DOHH2 (cell line): ENCODE data around the gene KHNYN.
A peak's percentile ranks its signal among the peaks of the same experiment; 100 is the strongest.

Experiments
- H3F3A ChIP-seq: fragments of 200-600 bp; sonication (generic), shearing (Covaris generic); 2 replicates; pipeline ENCODE4 v1.6.0; 2016; ENCODE audit warnings: antibody characterized with exemption, mild to moderate bottlenecking; ENCODE audit not compliant: control insufficient read depth, insufficient read depth
- H3K27ac ChIP-seq: fragments of 200-600 bp; sonication (generic); 2 replicates; pipeline ENCODE4 v1.5.1; 2014; ENCODE audit warnings: low read depth, mild to moderate bottlenecking, low read length, moderate library complexity
- H3K27me3 ChIP-seq: fragments of 200-600 bp; sonication (generic); 2 replicates; pipeline ENCODE4 v1.6.1; 2014; ENCODE audit warnings: mild to moderate bottlenecking, low read length, mixed read lengths; ENCODE audit not compliant: control insufficient read depth
- H3K36me3 ChIP-seq: fragments of 200-600 bp; sonication (generic); 2 replicates; pipeline ENCODE4 v1.6.1; 2014; ENCODE audit warnings: mild to moderate bottlenecking, low read length, moderate library complexity, mixed read lengths; ENCODE audit not compliant: control insufficient read depth
- H3K4me1 ChIP-seq: fragments of 200-600 bp; sonication (generic); 2 replicates; pipeline ENCODE4 v1.6.1; 2014; ENCODE audit warnings: mild to moderate bottlenecking, low read length, mixed read lengths; ENCODE audit not compliant: control insufficient read depth
- H3K4me2 ChIP-seq: fragments of 200-600 bp; sonication (generic); 2 replicates; pipeline ENCODE4 v1.6.0; 2014; ENCODE audit warnings: mild to moderate bottlenecking, low read length, moderate library complexity
- H3K4me3 ChIP-seq: fragments of 200-600 bp; sonication (generic); 2 replicates; pipeline ENCODE4 v1.5.1; 2014; ENCODE audit warnings: mild to moderate bottlenecking, low read length, mixed read lengths
- H3K79me2 ChIP-seq: fragments of 200-600 bp; sonication (generic); 2 replicates; pipeline ENCODE4 v1.6.1; 2014; ENCODE audit warnings: mild to moderate bottlenecking, low read length, mixed read lengths; ENCODE audit not compliant: control insufficient read depth
- H3K9me2 ChIP-seq: fragments of 200-600 bp; sonication (generic); replicated peaks from 2 replicates; pipeline ENCODE4 v1.6.1; 2014; ENCODE audit warnings: mild to moderate bottlenecking, low read length, mixed read lengths; ENCODE audit not compliant: control insufficient read depth
- H3K9me3 ChIP-seq: fragments of 200-600 bp; sonication (generic); 2 replicates; pipeline ENCODE4 v1.6.1; 2014; ENCODE audit warnings: antibody characterized with exemption, low read length, mixed read lengths; ENCODE audit not compliant: control insufficient read depth, insufficient read depth
- H4K20me1 ChIP-seq: fragments of 200-600 bp; sonication (generic); 2 replicates; pipeline ENCODE4 v1.6.0; 2014; ENCODE audit warnings: low read depth, mild to moderate bottlenecking, antibody characterized with exemption, low read length, moderate library complexity; ENCODE audit not compliant: control insufficient read depth, insufficient read depth
- EZH2phosphoT487 ChIP-seq: fragments of 200-600 bp; sonication (generic); IDR thresholded peaks from 2 replicates; pipeline ENCODE4 v1.6.1; 2017; ENCODE audit warnings: borderline replicate concordance, mild to moderate bottlenecking, antibody characterized with exemption, low read length, moderate library complexity, mixed read lengths
- TF ChIP-seq, protein P1 (sequence below): fragments of 200-600 bp; sonication (generic); IDR thresholded peaks from one replicate; pipeline ENCODE4 v1.5.1; 2014; ENCODE audit warnings: antibody characterized with exemption, mild to moderate bottlenecking, low read depth, low read length; ENCODE audit not compliant: poor library complexity, severe bottlenecking

The KHNYN gene

DNA sequence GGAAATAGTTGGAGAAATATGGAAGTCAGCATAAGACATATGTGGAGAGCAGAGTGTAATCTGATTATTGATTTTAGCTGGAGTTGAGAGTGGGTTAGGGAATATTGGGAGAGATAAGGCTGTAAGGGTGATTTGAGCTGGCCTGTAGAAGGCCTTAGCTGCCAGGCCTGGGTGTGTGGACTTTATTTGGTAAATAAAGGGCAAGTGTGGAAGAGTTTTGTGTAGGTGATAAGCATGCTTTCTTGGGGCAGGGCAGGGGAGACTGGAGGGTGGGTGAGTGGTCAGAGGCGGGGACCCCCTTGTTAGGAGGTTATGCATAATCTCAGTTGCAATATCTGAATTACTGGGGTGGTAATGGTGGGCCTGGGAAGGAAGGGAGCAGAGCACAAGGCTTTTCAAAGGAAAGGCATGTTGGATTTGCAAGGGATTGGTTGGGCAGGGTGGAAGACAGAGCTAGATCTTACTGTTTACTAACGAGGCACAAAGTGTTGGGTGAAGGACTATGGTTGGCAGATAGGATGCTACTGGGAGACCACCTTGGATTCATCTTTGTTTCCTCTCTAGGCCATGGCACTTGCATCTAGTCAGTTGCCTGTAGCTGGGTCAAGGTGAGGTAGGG, 5.5 kb downstream of the KHNYN start:
- H3K36me3 ChIP-seq = peaks cover 78% of the 10 kb centered on the region
- no peak overlapping the region for H3K27ac ChIP-seq
- peaks cover 43% of the 10 kb centered on the region for H3K4me1 ChIP-seq

DNA sequence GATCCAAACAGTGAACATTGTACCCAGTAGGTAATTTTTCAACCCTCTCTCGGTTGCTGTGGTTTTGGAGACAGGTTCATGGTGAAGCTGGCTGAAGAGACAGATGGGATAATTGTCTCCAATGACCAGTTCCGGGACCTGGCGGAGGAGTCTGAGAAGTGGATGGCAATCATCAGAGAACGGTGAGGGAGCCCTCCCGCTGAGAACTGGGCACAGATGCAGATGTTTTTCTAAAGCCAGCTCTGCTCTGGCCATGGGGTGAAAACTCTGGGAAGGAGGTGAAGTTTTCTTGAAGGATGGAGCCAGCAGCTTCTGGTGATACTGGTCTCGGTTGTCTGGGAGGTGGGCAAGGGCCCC, 6.2 kb downstream of the KHNYN start:
- 0 out of 2 replicates have a peak overlapping the region, but pooled peaks have one; percentile 53 for H3K4me3 ChIP-seq
- no peak for TF ChIP-seq EZH2phosphoT487
- TF ChIP-seq, protein P1, sequence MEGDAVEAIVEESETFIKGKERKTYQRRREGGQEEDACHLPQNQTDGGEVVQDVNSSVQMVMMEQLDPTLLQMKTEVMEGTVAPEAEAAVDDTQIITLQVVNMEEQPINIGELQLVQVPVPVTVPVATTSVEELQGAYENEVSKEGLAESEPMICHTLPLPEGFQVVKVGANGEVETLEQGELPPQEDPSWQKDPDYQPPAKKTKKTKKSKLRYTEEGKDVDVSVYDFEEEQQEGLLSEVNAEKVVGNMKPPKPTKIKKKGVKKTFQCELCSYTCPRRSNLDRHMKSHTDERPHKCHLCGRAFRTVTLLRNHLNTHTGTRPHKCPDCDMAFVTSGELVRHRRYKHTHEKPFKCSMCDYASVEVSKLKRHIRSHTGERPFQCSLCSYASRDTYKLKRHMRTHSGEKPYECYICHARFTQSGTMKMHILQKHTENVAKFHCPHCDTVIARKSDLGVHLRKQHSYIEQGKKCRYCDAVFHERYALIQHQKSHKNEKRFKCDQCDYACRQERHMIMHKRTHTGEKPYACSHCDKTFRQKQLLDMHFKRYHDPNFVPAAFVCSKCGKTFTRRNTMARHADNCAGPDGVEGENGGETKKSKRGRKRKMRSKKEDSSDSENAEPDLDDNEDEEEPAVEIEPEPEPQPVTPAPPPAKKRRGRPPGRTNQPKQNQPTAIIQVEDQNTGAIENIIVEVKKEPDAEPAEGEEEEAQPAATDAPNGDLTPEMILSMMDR = no peak
- peaks cover 3% of the 10 kb centered on the region; the same call in 1 of the 2 replicates for H3F3A ChIP-seq
- peak overlapping the region; percentile 72 for H3K27ac ChIP-seq
- peaks cover 6% of the 10 kb centered on the region; the same call in 1 of the 2 replicates for H4K20me1 ChIP-seq
- peaks cover 84% of the 10 kb centered on the region for H3K36me3 ChIP-seq
- H3K4me1 ChIP-seq = peaks cover 43% of the 10 kb centered on the region
- no peaks in the 10 kb centered on the region for H3K9me3 ChIP-seq
- H3K27me3 ChIP-seq = no peaks in the 10 kb centered on the region
- H3K79me2 ChIP-seq = peaks cover 30% of the 10 kb centered on the region
- peak overlapping the region; percentile 70 for H3K4me2 ChIP-seq
- H3K9me2 ChIP-seq = no peaks in the 10 kb centered on the region

More for the DNA sequence above, 5.5 kb downstream of the KHNYN start:
- peaks cover 30% of the 10 kb centered on the region for H3K79me2 ChIP-seq
- H3K4me2 ChIP-seq = no peak overlapping the region
- H3K9me2 ChIP-seq = no peaks in the 10 kb centered on the region
- peaks cover 3% of the 10 kb centered on the region; the same call in 1 of the 2 replicates for H3F3A ChIP-seq
- no peaks in the 10 kb centered on the region for H3K27me3 ChIP-seq
- TF ChIP-seq, protein P1 = no peak
- TF ChIP-seq EZH2phosphoT487 = no peak
- H3K4me3 ChIP-seq = no peak overlapping the region
- H4K20me1 ChIP-seq = peaks cover 6% of the 10 kb centered on the region; the same call in 1 of the 2 replicates
- no peaks in the 10 kb centered on the region for H3K9me3 ChIP-seq

DNA sequence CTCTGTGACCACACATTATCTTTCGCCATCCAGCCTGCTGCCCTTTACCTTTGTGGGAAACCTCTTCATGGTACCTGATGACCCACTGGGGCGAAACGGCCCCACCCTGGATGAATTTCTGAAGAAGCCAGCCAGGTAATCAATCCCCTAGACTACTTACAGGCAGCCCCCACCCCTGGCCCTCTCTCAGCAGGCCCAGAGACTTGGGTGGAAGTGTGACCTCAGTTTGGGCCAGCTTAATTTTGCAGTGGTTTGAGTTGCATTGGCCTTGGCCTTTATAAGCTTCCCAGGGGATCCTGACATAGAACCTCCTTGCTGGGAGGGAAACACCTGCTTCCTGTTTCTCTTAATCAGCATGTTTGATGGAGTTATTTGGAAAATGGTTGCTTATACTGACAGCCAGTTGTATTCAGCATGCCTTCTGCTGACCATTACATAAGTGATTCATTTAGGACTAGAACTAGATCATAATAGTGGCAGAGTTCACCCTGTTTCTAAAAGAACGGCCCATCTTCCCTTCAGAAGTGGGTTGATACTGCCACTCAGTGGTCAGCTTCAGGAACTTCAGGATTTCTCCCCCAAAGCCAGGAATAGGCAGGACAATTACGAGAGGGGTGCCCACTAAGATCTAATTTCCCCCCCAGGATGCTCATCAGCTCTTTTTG, 6.7 kb downstream of the KHNYN start:
- H3K27ac ChIP-seq = peak overlapping the region; percentile 72
- H3K4me1 ChIP-seq = peaks cover 43% of the 10 kb centered on the region
- H3K9me2 ChIP-seq = no peaks in the 10 kb centered on the region
- H3K4me2 ChIP-seq = peak overlapping the region; percentile 70
- no peaks in the 10 kb centered on the region for H3K9me3 ChIP-seq
- TF ChIP-seq, protein P1 = peak; percentile 89
- TF ChIP-seq EZH2phosphoT487 = no peak
- peaks cover 3% of the 10 kb centered on the region; the same call in 1 of the 2 replicates for H4K20me1 ChIP-seq
- H3K4me3 ChIP-seq = peak overlapping the region; percentile 53
- peaks cover 30% of the 10 kb centered on the region for H3K79me2 ChIP-seq
- H3F3A ChIP-seq = peaks cover 3% of the 10 kb centered on the region; the same call in 1 of the 2 replicates
- H3K36me3 ChIP-seq = peaks cover 84% of the 10 kb centered on the region
- H3K27me3 ChIP-seq = no peaks in the 10 kb centered on the region
